SK-N-SH treated with all-trans-retinoic acid at 6 μM for 48 hours (cell line): Measurements from ENCODE around the gene FGD3.

ENCODE experiments used
- ARNTL ChIP-seq: fragments of 450-650 bp; formaldehyde crosslinking; IDR thresholded peaks from 2 replicates; pipeline ENCODE4 v1.5.0; 2020; ENCODE audit warnings: low read depth, mild to moderate bottlenecking, moderate library complexity, borderline replicate concordance
- BACH2 ChIP-seq: fragments of 250-450 bp; sonication (Bioruptor Pico); IDR thresholded peaks from 2 replicates; pipeline ENCODE4 v1.9.0; 2021; ENCODE audit warnings: mild to moderate bottlenecking, borderline replicate concordance
- CSDC2 ChIP-seq: fragments of 250-450 bp; sonication (Bioruptor Pico); IDR thresholded peaks from 2 replicates; pipeline ENCODE4 v1.5.0; 2020; ENCODE audit warnings: mild to moderate bottlenecking, moderate library complexity
- ESRRG ChIP-seq: fragments of 250-450 bp; sonication (Bioruptor Pico); IDR thresholded peaks from 2 replicates; pipeline ENCODE4 v1.6.1; 2021; ENCODE audit warnings: mild to moderate bottlenecking
- GLIS3 ChIP-seq: fragments of 250-450 bp; sonication (Bioruptor Pico); IDR thresholded peaks from 2 replicates; pipeline ENCODE4 v1.5.0; 2020; ENCODE audit warnings: mild to moderate bottlenecking, moderate library complexity
- PPARA ChIP-seq: fragments of 250-450 bp; sonication (Bioruptor Pico); IDR thresholded peaks from 2 replicates; pipeline ENCODE4 v1.5.0; 2020; ENCODE audit warnings: mild to moderate bottlenecking, borderline replicate concordance
- TCF4 ChIP-seq: fragments of 250-450 bp; sonication (Bioruptor Pico); IDR thresholded peaks from 2 replicates; pipeline ENCODE4 v1.8.0; 2021; ENCODE audit warnings: mild to moderate bottlenecking, moderate library complexity, borderline replicate concordance
- ZFP3 ChIP-seq: fragments of 250-450 bp; sonication (Bioruptor Pico); IDR thresholded peaks from 2 replicates; pipeline ENCODE4 v1.5.0; 2020; ENCODE audit warnings: mild to moderate bottlenecking, moderate library complexity
- ZFP30 ChIP-seq: fragments of 450-650 bp; formaldehyde crosslinking; IDR thresholded peaks from 2 replicates; pipeline ENCODE4 v1.5.0; 2022; ENCODE audit warnings: mild to moderate bottlenecking, moderate library complexity
- ZNF8 ChIP-seq: fragments of 450-650 bp; formaldehyde crosslinking; IDR thresholded peaks from 2 replicates; pipeline ENCODE4 v1.5.0; 2020; ENCODE audit warnings: mild to moderate bottlenecking, moderate library complexity
- TF ChIP-seq, protein P1 (sequence below): fragments of 250-450 bp; sonication (Bioruptor Pico); IDR thresholded peaks from 2 replicates; pipeline ENCODE4 v1.5.1; 2021; ENCODE audit warnings: mild to moderate bottlenecking, moderate library complexity
- TF ChIP-seq, protein P2 (sequence below): fragments of 250-450 bp; sonication (Bioruptor Pico); IDR thresholded peaks from 2 replicates; pipeline ENCODE4 v1.5.0; 2020; ENCODE audit warnings: mild to moderate bottlenecking, moderate library complexity
- TF ChIP-seq, protein P3 (sequence below): fragments of 250-450 bp; sonication (Bioruptor Pico); IDR thresholded peaks from 2 replicates; pipeline ENCODE4 v1.8.0; 2020; ENCODE audit warnings: mild to moderate bottlenecking, moderate library complexity, borderline replicate concordance

DNA sequence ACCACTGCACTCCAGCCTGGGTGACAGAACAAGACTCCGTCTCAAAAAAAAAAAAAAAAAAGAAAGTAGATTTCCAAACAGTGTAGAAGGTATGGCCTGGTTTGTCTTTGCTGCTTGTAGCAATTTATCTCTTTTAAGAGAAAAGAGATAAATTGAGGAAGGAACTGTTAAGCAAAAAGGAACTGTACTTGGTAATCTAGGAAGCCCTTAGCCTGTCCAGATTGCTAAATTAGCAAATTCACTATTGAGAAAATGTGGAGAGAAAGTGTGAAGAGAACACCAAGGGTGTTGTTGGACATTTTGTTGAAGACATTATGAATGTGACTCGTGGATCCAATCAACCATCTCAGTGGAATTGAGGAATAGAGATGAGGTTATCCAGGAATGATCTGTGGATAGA lies 98.2 kb downstream of the FGD3 start:
- no peak for TF ChIP-seq ZFP30 (CRISPR knock-in tag)
- TF ChIP-seq PPARA (CRISPR knock-in tag): no peak
- TF ChIP-seq, protein P1, sequence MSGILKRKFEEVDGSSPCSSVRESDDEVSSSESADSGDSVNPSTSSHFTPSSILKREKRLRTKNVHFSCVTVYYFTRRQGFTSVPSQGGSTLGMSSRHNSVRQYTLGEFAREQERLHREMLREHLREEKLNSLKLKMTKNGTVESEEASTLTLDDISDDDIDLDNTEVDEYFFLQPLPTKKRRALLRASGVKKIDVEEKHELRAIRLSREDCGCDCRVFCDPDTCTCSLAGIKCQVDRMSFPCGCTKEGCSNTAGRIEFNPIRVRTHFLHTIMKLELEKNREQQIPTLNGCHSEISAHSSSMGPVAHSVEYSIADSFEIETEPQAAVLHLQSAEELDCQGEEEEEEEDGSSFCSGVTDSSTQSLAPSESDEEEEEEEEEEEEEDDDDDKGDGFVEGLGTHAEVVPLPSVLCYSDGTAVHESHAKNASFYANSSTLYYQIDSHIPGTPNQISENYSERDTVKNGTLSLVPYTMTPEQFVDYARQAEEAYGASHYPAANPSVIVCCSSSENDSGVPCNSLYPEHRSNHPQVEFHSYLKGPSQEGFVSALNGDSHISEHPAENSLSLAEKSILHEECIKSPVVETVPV: no peak
- no peak for TF ChIP-seq GLIS3 (CRISPR knock-in tag)
- TF ChIP-seq TCF4 (CRISPR knock-in tag): no peak
- TF ChIP-seq, protein P2, sequence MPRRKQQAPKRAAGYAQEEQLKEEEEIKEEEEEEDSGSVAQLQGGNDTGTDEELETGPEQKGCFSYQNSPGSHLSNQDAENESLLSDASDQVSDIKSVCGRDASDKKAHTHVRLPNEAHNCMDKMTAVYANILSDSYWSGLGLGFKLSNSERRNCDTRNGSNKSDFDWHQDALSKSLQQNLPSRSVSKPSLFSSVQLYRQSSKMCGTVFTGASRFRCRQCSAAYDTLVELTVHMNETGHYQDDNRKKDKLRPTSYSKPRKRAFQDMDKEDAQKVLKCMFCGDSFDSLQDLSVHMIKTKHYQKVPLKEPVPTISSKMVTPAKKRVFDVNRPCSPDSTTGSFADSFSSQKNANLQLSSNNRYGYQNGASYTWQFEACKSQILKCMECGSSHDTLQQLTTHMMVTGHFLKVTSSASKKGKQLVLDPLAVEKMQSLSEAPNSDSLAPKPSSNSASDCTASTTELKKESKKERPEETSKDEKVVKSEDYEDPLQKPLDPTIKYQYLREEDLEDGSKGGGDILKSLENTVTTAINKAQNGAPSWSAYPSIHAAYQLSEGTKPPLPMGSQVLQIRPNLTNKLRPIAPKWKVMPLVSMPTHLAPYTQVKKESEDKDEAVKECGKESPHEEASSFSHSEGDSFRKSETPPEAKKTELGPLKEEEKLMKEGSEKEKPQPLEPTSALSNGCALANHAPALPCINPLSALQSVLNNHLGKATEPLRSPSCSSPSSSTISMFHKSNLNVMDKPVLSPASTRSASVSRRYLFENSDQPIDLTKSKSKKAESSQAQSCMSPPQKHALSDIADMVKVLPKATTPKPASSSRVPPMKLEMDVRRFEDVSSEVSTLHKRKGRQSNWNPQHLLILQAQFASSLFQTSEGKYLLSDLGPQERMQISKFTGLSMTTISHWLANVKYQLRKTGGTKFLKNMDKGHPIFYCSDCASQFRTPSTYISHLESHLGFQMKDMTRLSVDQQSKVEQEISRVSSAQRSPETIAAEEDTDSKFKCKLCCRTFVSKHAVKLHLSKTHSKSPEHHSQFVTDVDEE (CRISPR knock-in tag): no peak
- TF ChIP-seq ESRRG (CRISPR knock-in tag): no peak
- TF ChIP-seq ZNF8 (CRISPR knock-in tag): no peak
- no peak for TF ChIP-seq ARNTL (CRISPR knock-in tag)
- no peak for TF ChIP-seq CSDC2 (CRISPR knock-in tag)
- no peak for TF ChIP-seq ZFP3 (CRISPR knock-in tag)
- TF ChIP-seq, protein P3, sequence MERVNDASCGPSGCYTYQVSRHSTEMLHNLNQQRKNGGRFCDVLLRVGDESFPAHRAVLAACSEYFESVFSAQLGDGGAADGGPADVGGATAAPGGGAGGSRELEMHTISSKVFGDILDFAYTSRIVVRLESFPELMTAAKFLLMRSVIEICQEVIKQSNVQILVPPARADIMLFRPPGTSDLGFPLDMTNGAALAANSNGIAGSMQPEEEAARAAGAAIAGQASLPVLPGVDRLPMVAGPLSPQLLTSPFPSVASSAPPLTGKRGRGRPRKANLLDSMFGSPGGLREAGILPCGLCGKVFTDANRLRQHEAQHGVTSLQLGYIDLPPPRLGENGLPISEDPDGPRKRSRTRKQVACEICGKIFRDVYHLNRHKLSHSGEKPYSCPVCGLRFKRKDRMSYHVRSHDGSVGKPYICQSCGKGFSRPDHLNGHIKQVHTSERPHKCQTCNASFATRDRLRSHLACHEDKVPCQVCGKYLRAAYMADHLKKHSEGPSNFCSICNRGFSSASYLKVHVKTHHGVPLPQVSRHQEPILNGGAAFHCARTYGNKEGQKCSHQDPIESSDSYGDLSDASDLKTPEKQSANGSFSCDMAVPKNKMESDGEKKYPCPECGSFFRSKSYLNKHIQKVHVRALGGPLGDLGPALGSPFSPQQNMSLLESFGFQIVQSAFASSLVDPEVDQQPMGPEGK (CRISPR knock-in tag): no peak
- TF ChIP-seq BACH2 (CRISPR knock-in tag): no peak
